Activated T-helper 9 cell treated with anti-CD3 and anti-CD28 coated beads, Interleukin-2, amount 50 U/mL, for 16 hours (primary cell): ENCODE data around the gene INSYN2A.

Source experiments
- DNase-seq: peaks from one replicate; pipeline ENCODE4 v3.0.0-alpha.2; 2020; ENCODE audit warnings: low read depth

INSYN2A gene

DNA sequence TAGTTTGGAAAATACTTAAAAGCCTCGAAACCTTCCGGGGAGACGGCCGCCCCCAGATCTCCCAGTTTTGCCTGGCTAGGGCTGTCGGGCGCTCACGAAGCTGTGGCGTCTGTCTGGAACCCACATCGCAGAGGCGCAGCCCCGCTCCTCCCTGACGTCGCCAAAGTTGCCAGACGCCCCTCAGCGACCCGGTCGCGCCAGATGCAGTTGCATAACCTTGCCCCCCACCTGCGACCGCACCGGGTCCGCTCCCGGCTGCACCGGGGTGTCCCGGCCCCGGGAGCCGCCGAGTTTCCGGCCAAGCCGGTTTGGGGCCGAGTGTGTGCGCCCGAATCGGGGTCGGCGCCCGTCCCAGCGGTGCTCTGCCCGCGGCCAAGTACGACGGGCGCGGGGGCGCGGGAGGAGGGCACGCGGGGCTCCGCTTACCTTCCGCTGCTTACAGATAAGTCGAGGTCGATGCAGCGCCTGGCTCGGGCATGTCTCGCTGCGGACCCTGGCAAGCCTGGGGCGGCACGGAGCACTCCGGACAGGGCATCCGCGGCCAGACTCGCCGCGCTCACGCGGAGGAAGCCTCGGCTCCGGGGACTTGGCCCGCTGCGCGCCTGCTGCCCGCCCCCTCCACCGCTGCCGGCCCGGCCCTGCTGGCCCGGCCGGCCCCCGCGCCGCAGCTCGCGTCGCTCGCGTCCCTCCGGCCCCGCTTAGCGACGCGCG is 665 bp downstream of the INSYN2A start:
- no peak for DNase-seq

DNA sequence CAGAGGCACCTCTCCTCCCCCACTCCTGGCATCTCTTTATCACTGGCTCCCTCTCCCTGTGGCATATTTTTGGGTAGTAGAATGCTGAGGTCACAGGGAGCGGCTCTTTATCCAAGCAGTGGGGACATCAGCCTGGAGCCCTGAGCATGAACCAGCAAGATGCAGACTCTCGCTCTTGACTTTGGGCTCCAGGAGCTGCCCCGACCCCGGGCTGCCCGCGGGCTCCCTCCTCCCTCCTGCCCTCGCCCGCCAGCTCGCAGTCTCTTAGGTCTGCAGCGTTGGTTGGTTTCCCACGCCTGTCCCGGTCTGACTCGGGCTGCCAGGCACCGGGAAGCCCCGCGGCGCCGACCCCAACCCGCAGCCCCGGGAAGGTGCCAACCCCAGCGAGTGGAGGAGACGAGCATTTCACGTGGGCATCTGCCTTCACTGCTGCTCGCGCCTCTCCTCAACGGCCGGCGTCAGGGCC is 1.3 kb downstream of the INSYN2A start:
- DNase-seq = no peak

DNA sequence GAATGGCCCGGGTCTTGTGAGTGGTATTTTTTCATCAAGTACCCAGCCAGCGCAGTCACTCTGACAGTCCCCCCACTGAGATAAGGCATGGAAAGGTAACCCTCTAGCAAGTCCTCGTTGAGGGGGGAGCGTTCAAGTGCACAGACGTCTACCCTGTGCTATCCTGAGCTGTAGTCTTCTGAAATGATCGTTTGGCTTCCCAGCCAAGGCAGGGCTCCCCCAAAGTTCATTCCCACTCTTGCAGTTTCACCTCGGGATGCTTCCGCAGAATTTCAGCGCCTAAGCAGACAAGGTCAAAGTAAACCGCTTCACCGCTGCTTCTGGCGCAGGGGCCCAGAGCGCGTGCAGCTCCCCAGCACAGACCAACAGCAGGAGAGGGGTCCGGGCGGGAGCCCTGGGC is 1.8 kb downstream of the INSYN2A start:
- no peak for DNase-seq

DNA sequence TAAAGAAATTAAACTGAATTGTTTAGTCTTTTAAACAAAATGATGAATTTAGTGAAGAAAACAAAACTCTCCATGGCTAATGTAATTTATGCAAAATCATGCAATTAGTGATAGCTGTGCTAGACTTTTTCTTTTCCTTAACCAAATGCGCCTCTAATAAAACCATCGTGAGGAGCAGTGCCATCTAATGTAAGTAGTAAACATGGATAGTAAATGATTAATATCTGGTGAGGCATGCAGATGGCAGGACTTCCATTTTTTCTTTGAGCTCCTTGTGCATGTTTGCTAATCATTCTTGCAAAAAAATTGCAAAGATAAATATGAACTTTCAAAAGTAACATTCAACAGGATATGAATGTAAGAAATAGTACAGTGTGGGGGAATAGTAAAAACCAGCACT is 2.3 kb downstream of the INSYN2A start:
- no peak for DNase-seq

DNA sequence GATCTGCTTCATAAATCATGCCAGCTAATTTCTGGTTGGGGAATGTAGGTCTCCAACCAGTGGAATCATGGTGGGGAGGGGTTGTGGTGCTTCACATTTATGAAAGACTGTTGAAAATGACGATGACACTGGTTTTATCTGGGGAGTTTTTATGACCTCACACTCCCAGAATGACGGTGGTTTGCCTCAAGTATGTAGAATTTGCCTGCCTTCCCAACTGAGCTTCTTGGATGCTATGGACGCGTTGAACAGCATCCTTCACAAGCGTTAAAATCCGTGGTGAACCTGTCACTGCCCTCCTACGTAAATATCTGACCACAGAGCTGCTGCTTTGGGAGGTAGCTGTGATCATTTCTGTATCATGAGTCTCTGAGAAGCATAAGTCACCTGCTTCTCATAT is 3.3 kb downstream of the INSYN2A start:
- no peak for DNase-seq

DNA sequence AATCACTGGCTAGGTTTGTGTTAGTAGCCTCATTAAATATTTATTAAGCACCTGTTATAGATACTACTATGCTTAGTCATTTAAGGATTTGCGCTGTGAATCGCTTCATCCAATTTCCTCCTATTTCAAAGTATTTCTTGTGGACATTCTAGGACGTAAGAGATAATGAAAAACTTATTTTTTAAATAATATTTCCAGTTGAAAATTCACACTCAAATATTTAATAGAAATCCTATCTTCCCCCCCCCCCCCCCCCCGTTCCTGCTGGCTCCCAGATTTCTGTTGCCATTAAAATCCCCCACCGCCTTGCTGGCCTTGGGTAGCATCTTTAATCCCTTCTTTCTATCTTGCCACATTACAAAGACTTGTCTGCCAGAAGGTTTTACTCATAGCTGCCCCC is 6.0 kb downstream of the INSYN2A start:
- no peak for DNase-seq

DNA sequence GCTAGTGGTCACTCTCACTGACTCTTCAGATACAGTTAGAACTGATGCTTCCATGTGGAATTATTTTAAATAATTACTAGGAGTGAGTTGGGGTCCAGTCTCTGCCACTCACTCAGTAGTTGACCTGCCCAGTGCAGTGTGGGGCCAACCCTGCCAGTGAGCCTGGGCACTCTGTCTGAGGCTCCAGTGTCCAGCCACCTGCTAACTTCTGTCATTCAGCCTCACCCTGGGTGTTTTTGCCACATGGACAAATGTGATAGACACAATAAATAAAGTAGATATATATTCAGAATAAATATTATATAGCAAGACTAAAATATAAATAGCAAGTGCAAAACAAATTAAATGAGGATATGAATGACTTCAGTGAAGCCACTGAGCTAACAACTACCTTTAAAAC is 7.2 kb downstream of the INSYN2A start:
- DNase-seq = no peak

DNA sequence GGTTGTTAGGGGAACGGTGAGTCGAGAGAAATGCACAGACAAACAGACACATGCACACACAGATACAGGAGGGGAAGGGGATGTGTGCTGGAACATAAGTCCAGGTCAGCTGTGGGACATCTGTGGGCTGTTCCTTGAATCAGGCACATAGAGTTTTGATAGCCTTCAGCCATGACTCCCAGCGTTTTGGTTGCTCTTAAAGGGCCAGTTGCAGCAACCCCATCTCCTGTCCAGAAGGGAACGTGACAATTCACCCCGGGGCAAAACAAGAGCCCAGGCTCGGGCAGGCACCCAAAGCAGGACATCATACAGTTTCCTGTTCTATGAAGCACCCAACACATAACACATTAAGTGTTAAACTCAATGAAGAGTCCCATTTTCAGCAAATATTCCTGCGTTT is 9.6 kb downstream of the INSYN2A start:
- no peak for DNase-seq

DNA sequence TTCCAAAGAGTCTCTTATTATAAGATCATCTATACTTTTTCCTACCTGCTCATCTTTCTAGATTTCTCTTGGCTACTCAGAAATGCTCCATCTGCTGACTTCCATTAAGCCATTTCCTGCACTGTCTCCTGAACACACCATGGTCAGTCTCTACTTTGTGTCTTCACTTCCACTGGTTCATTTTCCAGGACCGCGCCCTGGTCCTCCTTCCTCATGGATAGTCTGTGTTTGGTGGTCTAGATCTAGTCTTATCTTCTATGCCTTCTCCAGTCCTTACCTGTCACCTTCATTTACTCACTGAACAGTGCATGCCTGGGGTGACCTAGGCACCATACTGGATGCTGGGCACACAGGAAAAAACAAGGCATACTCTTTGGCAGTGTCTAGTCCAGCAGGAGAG is 11.8 kb downstream of the INSYN2A start:
- no peak for DNase-seq

DNA sequence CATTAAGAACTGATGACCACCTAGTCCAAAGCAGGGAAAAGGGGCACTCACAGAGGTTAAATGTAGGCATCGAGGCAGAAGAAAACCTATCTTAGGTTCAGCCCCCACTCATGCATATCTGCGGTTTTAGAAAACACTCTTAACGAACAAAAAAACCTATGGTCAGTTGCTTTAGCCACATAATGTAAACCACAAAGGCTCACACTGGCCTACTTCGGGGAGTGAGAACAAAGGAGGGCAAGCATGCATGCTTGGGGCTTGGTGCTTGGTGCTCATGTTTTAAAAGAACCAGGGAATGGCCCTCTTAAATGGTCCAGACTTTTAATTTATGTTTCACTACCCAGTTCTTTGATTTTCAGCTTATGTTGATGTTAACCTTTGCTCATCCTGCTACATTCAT is 14.2 kb downstream of the INSYN2A start:
- no peak for DNase-seq

DNA sequence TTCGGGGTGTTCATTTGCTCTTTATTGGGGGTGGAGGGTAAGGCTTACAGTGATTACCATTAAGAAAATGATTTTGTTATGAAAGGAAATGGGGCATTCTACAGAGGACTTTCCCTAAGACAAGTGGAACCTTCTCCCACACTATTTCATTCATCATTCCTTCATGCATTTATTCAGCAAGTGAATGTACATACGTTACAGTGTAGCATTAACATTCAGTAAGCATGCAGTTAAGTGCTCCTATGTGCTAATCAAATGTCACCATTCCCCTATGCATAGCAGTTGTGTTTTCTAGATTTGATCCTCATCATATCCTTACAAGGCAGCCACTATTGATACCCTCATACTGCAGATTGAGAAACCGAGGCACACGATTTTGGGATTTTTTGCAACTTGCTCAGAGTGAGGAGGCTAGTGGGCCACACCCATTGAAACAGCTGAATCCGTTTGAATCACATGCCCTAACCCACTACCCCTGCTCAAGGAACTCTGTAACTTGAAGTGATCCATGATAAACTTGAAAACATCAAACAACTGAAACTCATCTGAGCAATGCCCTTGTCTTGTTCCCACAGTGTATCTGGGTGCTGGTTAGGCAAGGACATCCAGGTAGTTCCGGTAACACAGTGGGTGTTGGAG is 16.7 kb downstream of the INSYN2A start:
- DNase-seq = no peak

DNA sequence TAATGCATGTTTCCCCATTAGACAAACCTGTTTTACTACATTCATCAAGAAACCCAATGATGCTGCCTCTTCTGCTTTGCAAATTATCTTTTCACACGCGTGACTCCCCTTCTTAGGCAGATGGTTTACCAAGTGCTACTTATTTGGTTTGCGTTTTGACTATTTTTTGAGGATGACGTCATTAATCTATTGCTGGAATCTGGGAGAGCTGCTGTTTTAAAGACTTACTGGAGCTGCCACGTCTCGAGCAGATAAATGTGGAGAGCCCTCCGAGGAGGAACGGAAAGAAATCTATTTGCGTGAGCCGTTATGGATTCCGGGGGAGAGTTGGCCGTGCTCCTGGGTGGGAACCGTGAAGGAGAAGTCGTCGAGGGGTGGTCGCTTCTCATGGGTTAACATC is 19.7 kb downstream of the INSYN2A start:
- no peak for DNase-seq

DNA sequence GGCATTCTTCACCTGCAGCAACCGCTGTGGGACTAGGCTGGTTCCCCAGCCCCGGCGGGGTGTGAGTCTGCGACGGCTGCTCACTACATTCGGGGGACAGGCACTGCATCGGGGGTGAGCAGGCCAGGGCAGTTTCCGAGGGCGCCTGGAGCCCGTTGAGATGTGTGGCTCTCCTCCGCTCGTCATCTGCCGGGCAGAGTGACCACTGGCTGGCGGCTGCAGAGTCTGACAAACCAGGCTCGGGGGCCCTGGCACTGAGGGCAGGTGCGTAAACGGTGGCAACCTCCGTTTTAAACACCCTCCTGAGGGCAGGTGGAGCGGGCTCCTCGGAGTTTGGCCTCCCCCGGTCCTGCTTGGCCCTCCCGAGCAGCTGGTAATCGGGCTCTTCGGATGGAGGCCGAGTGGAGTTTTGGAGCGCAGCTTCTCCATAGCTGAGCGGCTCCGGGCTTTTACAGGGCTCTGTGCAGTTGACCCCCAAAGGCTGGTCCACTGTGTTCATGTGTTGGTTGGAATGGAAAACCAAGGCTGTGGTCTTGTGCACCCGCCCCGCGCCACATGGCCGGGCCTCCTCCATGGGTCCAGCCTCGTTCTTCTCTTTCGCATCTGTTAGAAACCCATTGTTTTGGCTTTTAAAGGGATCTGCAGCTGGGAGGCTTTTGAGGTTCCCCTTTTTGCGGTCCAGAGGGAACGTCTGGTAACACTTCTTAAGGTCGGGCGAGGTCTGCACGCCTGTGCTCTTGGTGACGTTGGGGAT is 20.9 kb downstream of the INSYN2A start:
- no peak for DNase-seq

DNA sequence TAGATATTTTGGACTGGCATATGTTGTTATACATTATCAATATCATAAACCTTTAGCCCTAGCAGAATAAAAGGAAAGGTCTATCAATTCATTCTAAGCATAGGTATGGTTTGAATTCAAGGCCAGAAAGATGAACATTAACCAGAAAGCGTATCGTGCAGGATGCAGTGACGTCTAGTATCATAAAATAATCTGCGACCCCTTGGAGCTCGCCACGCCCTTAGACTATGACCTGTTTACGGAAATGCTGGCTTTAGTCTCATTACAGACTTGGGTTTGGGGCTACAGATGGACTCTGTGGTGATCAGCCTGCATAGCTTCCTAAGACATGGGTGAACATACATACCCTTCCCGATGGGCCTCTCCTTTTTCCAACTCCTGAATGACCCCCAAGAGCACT is 21.5 kb downstream of the INSYN2A start:
- DNase-seq = no peak

DNA sequence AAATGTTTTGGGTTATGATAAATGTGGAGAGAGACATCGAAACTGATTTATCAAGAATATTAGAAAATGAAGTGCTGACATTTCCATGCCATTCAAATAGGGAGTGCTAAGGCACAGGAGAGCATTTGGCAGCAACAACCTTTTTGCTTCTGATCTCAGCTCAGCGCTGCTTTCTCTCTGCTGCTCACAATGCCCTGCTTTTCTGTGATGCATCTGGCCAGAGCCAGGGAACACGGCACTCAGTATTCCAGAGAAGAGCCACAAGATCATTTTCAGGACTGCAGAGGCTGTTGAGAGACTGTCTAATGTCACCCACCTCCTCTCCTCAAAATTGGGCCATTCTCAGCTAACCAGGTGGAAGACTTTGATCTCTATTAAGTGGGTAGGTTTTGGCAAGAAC is 28.1 kb downstream of the INSYN2A start:
- no peak for DNase-seq

DNA sequence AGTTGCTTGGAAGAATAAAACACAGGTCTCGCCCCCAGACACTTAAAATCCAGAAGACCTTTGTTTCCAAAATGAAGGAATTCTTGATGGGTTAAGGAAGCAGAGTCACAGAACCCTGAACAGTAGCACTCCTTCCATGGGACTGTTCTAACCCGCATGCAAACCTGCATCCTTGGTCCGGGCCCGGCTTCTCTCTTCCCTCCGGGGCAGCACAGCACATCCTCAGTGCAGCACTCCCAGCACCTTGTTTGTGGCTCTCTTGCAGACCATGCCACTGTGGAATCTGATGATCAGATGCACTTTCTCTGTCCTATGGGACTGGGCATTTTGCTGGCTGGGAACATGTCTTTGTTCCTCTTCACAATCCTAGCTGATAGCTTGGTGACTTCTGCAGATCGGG is 33.5 kb downstream of the INSYN2A start:
- no peak for DNase-seq

DNA sequence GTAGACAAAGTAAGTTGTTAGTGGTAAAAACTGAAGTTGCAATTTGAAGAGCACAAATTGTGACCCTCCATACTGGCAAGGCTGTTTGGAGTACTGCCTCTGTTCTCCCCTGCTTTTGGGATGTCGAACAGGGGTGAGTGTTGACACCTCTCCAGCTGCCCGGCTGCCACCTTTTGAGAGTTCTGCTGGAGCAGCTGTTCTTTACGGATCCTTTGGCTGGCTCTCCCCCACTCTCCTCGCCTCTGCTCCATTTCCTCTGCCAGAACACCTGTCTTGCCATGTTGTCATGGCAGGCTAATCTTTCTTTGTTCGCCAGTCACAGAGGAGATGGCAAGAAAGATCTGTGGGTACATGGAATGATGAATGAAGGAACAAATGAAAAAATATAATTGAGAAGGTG is 34.9 kb downstream of the INSYN2A start:
- DNase-seq = no peak

DNA sequence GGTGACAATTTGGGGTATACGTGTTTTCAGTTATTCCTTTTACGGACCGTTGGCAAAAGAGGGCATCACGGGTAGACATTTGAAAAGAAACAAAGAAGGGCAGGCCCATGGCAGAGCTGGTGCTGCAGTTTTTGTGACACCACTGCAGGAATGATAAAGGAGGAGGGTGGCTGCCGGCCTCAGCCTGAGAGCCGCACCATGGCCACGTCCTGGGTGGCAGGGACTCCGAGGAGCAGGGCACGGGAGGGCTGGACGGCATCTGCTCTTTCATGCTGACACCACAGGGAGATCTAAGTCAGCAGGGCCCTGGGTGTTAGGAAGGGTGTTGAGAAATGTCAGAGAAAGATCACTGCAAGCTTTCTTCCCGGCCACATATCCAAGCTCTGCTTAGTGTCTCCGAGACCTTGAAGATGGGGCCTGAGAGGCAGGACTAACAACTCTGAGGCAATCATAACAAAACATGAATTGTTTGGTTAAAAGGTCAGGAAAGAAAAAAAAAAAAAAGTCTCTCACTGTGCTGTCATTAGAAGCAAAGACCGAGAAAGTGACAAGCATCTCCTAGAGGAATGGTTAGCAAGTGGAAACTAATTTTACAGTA is 36.6 kb downstream of the INSYN2A start:
- no peak for DNase-seq

DNA sequence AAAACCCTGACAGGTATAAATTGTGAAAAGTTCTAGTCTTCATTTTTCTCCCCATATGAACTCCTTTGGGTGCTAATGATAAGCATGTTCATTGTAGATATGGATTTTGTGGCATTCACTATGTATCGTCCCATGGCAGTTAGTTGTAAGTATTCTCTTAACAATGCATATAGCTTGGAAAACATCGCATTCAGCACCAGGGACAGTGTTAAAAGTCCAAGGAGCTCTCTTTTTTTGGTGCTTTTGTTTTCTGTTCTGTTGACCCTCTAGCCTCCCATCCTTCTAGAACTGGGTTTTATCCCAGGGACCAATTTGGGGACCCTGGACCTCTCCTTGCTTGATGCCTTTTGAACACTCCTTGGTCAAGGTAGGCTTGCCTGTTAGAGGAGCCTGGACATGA is 37.7 kb downstream of the INSYN2A start:
- no peak for DNase-seq

DNA sequence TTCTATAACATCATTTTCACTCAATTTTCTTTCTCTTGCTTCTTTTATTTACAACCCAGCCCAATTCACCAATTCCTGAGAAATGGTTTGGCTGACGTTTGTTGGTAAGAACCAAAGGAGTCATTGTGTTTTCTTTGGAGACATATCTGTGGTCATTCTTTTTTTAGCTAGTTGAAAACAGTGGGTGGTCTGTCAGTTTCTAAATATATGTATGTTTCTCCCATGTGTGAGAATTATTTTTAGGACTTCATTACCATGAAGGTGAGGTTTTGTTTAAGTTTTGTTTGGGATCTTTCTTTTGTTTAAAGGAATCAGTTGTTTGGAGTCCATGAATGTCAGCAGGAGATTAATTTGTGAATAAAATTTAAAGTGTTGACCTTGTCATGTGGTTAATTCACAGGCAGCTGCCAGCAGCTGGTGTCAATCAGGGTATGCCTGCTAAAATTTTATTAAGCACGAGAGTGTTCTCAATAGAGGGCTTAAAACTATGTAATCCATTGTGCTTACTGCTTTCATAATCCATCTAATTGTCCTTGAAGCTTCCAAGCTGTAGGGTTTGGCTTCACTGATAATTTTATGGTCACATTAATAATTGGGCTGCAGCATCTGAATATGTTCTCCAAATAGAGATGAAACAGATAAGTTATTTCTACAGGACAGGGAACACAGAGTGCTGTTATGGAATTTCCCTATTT is 38.7 kb downstream of the INSYN2A start:
- no peak for DNase-seq

DNA sequence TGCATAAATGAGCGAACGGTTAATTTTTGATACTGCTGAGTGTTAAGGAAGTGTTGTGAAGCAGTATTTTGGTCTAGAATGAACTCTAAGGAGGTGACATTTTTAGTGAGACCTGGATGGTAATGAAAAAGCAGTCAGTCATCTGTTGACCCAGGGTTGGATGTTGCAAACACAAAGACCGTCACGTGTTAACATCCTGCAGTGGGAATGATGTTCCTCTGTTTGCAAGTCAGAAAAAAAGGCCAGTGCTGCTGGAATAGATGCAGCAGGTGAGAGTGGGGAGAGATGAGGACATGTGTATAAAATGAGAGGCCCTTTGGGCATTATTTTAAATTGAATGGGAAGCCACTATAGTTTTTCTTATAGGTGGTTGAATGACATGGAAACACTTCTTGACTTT is 39.3 kb downstream of the INSYN2A start:
- no peak for DNase-seq
